Endothelial cell of umbilical vein (primary cell): ENCODE results near the gene CALML6. TPM values are rescaled to one million over a fixed set of nuclear protein-coding genes. Genes with fewer than 3 reads are reported as not detected.

ENCODE experiments used
- BruUV-seq: library from RNA; stranded (reverse); fragments of 400-500 nt; replicated peaks from 2 replicates; lab custom pipeline; 2021; lab: Mats Ljungman, UMichigan
- CTCF ChIA-PET: fragments of 300-600, 350-600 bp; sonication (Branson Sonifier 250); formaldehyde crosslinking; loops from one replicate; lab custom pipeline; 2021; ENCODE audit warnings: antibody characterized with exemption, inconsistent platforms; lab: Charles Lee
- POLR2A ChIA-PET: fragments of 300-600, 350-600 bp; sonication (Branson Sonifier 250); formaldehyde crosslinking; loops from one replicate; lab custom pipeline; 2021; ENCODE audit warnings: antibody characterized with exemption, inconsistent platforms; lab: Charles Lee
- DNase-seq: peaks from one replicate; pipeline ENCODE4 v3.0.0-alpha.2; 2011; ENCODE audit warnings: low read depth, low spot score
- FAIRE-seq: peaks from 2 replicates; lab custom pipeline; 2011; peaks lifted over from hg19 to GRCh38; lab: Jason Lieb, UNC
- H2AFZ ChIP-seq: 2 replicates; pipeline ENCODE4 v1.6.0; 2012; ENCODE audit warnings: low read depth, low read length, control low read depth, inconsistent platforms
- H3K27ac ChIP-seq: 2 replicates; pipeline ENCODE4 v1.5.1; 2011; ENCODE audit warnings: low read depth, mild to moderate bottlenecking, control low read depth, low read length, moderate library complexity; ENCODE audit not compliant: insufficient read depth
- H3K27me3 ChIP-seq, 2 experiments: 2 replicates each; pipeline versions ENCODE4 v1.6.0 to v1.6.1; 2011; ENCODE audit warnings: low read length in 2 of 2, mixed read lengths in 1 of 2; ENCODE audit not compliant: control insufficient read depth in 2 of 2, insufficient read depth in 2 of 2
- H3K36me3 ChIP-seq, 2 experiments: 2 replicates in 1 of 2; 3 replicates in 1 of 2; pipeline ENCODE4 v1.5.1; 2011; ENCODE audit warnings: low read length in 2 of 2, mild to moderate bottlenecking in 1 of 2, moderate library complexity in 1 of 2; ENCODE audit not compliant: control insufficient read depth in 2 of 2, insufficient read depth in 2 of 2; ENCODE audit errors: extremely low read depth in 1 of 2
- H3K4me1 ChIP-seq: 3 replicates; pipeline ENCODE4 v1.5.1; 2011; ENCODE audit warnings: mild to moderate bottlenecking, low read length; ENCODE audit not compliant: control insufficient read depth, insufficient read depth; ENCODE audit errors: extremely low read depth
- H3K4me2 ChIP-seq: 2 replicates; pipeline ENCODE4 v1.6.1; 2011; ENCODE audit warnings: low read length, control low read depth, mixed read lengths; ENCODE audit not compliant: insufficient read depth
- H3K4me3 ChIP-seq, 3 experiments: fragments of 200-600 bp in 1 of 3; sonication (generic), shearing (Covaris generic) in 1 of 3; replicated peaks in 1 of 3; 2 replicates each; pipeline ENCODE4 v1.5.1; 2011 to 2016; ENCODE audit warnings: control low read depth in 3 of 3, low read length in 3 of 3, mild to moderate bottlenecking in 2 of 3, inconsistent platforms in 1 of 3, low read depth in 1 of 3, moderate library complexity in 1 of 3; ENCODE audit not compliant: insufficient read depth in 1 of 3
- H3K79me2 ChIP-seq: 2 replicates; pipeline ENCODE4 v1.6.0; 2012; ENCODE audit warnings: low read length, inconsistent platforms; ENCODE audit not compliant: control insufficient read depth, insufficient read depth
- H3K9ac ChIP-seq: replicated peaks from 2 replicates; pipeline ENCODE3; 2011; ENCODE audit warnings: low read length, control low read depth; ENCODE audit not compliant: insufficient read depth; ENCODE audit errors: extremely low read depth
- H3K9me1 ChIP-seq: replicated peaks from 3 replicates; pipeline ENCODE4 v1.6.0; 2011; ENCODE audit warnings: mild to moderate bottlenecking, low read length; ENCODE audit not compliant: control insufficient read depth, insufficient read depth; ENCODE audit errors: extremely low read depth
- H3K9me3 ChIP-seq: replicated peaks from 2 replicates; pipeline ENCODE4 v1.5.1; 2012; ENCODE audit warnings: low read length, inconsistent platforms; ENCODE audit not compliant: control insufficient read depth, insufficient read depth
- H4K20me1 ChIP-seq: replicated peaks from 2 replicates; pipeline ENCODE3; 2011; ENCODE audit warnings: mild to moderate bottlenecking, low read length; ENCODE audit not compliant: control insufficient read depth, insufficient read depth; ENCODE audit errors: extremely low read depth
- EZH2 ChIP-seq: IDR thresholded peaks from 2 replicates; pipeline ENCODE4 v1.6.1; 2012; ENCODE audit warnings: borderline replicate concordance, low read depth, mild to moderate bottlenecking, moderate library complexity, low read length, inconsistent platforms; ENCODE audit not compliant: severe bottlenecking
- FOS ChIP-seq: IDR thresholded peaks from 2 replicates; pipeline ENCODE4 v1.6.1; 2011; ENCODE audit warnings: mild to moderate bottlenecking, low read length, moderate library complexity, borderline replicate concordance; ENCODE audit not compliant: insufficient read depth
- GATA2 ChIP-seq: IDR thresholded peaks from 2 replicates; pipeline ENCODE4 v1.7.0; 2011; ENCODE audit warnings: low read depth, mild to moderate bottlenecking, moderate library complexity, mixed read lengths, low read length; ENCODE audit not compliant: insufficient read length, insufficient read depth
- JUN ChIP-seq: IDR thresholded peaks from 2 replicates; pipeline ENCODE4 v1.6.1; 2011; ENCODE audit warnings: borderline replicate concordance, low read depth; ENCODE audit not compliant: insufficient read length, insufficient read depth
- MYC ChIP-seq: IDR thresholded peaks from one replicate; pipeline ENCODE4 v1.6.1; 2011; ENCODE audit warnings: mild to moderate bottlenecking, low read depth, low read length
- POLR2A ChIP-seq: IDR thresholded peaks from 2 replicates; pipeline ENCODE4 v1.6.1; 2012; ENCODE audit warnings: low read depth, mild to moderate bottlenecking, control low read depth, low read length
- POLR2AphosphoS5 ChIP-seq: IDR thresholded peaks from 2 replicates; pipeline ENCODE4 v1.6.1; 2012; ENCODE audit warnings: low read depth, mild to moderate bottlenecking, control low read depth, low read length, moderate library complexity; ENCODE audit not compliant: insufficient read depth
- dilution Hi-C: fragments of 300-500 bp; cut with MboI; formaldehyde crosslinking; loops from one replicate; pipeline ENCODE4 v1.15.0; 2019; ENCODE audit warnings: low sequenced_read_pairs; ENCODE audit not compliant: extremely low pct_ligation_motif_present
- intact Hi-C: fragments of 100-400 bp; cut with micrococcal nuclease; formaldehyde crosslinking; loops from one replicate; pipeline ENCODE4 v1.10.0; 2022
- polyA plus RNA-seq, 4 experiments: library from polyadenylated mRNA; depleted of rRNA in 3 of 4; stranded (reverse) in 3 of 4; unstranded in 1 of 4; fragments of >200 nt; gene quantifications; 2 replicates each; pipeline versions ENCODE4 v1.2.1 to v1.2.3, GENCODE V29; 2011 to 2012; ENCODE audit warnings: missing spikeins in 1 of 4
- total RNA-seq: library from RNA; stranded (reverse); gene quantifications from 2 replicates; pipeline ENCODE4 v1.2.3, GENCODE V29; 2021
- TF ChIP-seq, protein P1 (sequence below), 2 donors: IDR thresholded peaks; 1 replicate in 1 of 2; 2 replicates in 1 of 2; pipeline ENCODE4 v1.5.1; 2011; ENCODE audit warnings: low read length in 2 of 2, mild to moderate bottlenecking in 2 of 2, moderate library complexity in 2 of 2, control low read depth in 1 of 2, inconsistent platforms in 1 of 2, low read depth in 1 of 2; ENCODE audit not compliant: insufficient read depth in 1 of 2; ENCODE audit errors: extremely low read depth in 1 of 2
- TF ChIP-seq, protein P2 (sequence below): IDR thresholded peaks from 2 replicates; pipeline ENCODE4 v1.6.1; 2011; ENCODE audit not compliant: insufficient read depth, insufficient read length

The CALML6 gene
- total and polyA plus RNA-seq, 2 donors (not counting 3 experiments of a cell fraction or from before 2014, with no cell fraction given): 0.36 to 0.44 TPM

DNA sequence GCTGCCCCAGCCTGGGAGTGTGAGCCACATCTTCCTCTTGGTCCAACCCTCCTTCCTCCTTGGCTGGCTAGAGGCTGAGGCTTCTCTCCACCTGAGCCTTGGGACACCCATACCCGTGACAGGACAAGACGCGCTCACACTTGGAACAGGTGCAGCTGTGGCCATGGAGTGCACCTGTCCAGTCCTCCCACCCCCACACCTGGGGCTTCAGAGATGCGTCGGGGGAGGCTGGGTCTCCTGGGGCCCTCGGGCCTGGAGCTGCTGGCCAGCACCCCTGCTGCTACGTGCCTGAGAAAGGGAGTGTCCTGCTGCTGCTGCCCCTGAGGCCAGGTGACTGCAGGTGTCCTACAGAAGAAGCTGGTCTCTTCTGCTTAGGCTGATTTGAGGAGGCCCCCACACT, 41.0 kb downstream of the CALML6 start:
- H4K20me1 ChIP-seq: no peaks in the 10 kb centered on the region
- dilution Hi-C loops: no loop called here
- no peaks in the 10 kb centered on the region for H3K4me1 ChIP-seq
- no peak for TF ChIP-seq POLR2A
- no peak for TF ChIP-seq MYC
- no peak for TF ChIP-seq FOS
- TF ChIP-seq GATA2: no peak
- TF ChIP-seq EZH2: no peak
- TF ChIP-seq, protein P1, sequence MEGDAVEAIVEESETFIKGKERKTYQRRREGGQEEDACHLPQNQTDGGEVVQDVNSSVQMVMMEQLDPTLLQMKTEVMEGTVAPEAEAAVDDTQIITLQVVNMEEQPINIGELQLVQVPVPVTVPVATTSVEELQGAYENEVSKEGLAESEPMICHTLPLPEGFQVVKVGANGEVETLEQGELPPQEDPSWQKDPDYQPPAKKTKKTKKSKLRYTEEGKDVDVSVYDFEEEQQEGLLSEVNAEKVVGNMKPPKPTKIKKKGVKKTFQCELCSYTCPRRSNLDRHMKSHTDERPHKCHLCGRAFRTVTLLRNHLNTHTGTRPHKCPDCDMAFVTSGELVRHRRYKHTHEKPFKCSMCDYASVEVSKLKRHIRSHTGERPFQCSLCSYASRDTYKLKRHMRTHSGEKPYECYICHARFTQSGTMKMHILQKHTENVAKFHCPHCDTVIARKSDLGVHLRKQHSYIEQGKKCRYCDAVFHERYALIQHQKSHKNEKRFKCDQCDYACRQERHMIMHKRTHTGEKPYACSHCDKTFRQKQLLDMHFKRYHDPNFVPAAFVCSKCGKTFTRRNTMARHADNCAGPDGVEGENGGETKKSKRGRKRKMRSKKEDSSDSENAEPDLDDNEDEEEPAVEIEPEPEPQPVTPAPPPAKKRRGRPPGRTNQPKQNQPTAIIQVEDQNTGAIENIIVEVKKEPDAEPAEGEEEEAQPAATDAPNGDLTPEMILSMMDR (IDR thresholded peaks at IDR 0.05; ENCODE audit: extremely low read depth in 1 of 2, insufficient read depth in 1 of 2, low read depth in 1 of 2, low read length in 2 of 2): no peak
- TF ChIP-seq JUN: no peak
- no peak for TF ChIP-seq POLR2AphosphoS5
- TF ChIP-seq, protein P2, sequence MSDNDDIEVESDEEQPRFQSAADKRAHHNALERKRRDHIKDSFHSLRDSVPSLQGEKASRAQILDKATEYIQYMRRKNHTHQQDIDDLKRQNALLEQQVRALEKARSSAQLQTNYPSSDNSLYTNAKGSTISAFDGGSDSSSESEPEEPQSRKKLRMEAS: no peak
- no peak for FAIRE-seq
- no peak overlapping the region for H2AFZ ChIP-seq
- no peak overlapping the region for H3K9ac ChIP-seq
- no TSS peak for BruUV-seq
- intact Hi-C loops: no loop called here
- H3K79me2 ChIP-seq: no peaks in the 10 kb centered on the region
- peaks cover under 1 to 3% of the 10 kb centered on the region in 2 experiments for H3K27me3 ChIP-seq
- H3K4me3 ChIP-seq: no peak overlapping the region
- H3K27ac ChIP-seq: no peak overlapping the region
- no peaks in the 10 kb centered on the region for H3K9me1 ChIP-seq
- no peak for DNase-seq
- no peaks in the 10 kb centered on the region for H3K36me3 ChIP-seq
- no peaks in the 10 kb centered on the region for H3K9me3 ChIP-seq
- CTCF ChIA-PET: interaction anchor here (2.0 kb wide), 1 partner anchor 89 kb away, joined by 9 read pairs; no protein-coding TSS in a partner anchor
- H3K4me2 ChIP-seq: no peak overlapping the region
- POLR2A ChIA-PET: no interaction called here
